Endothelial cell of umbilical vein (primary cell): ENCODE results near the gene EIF2A. TPM values are rescaled to one million over a fixed set of nuclear protein-coding genes. Genes with fewer than 3 reads are reported as not detected.

ENCODE experiments used
- BruUV-seq: library from RNA; stranded (reverse); fragments of 400-500 nt; replicated peaks from 2 replicates; lab custom pipeline; 2021; lab: Mats Ljungman, UMichigan
- CTCF ChIA-PET: fragments of 300-600, 350-600 bp; sonication (Branson Sonifier 250); formaldehyde crosslinking; loops from one replicate; lab custom pipeline; 2021; ENCODE audit warnings: antibody characterized with exemption, inconsistent platforms; lab: Charles Lee
- POLR2A ChIA-PET: fragments of 300-600, 350-600 bp; sonication (Branson Sonifier 250); formaldehyde crosslinking; loops from one replicate; lab custom pipeline; 2021; ENCODE audit warnings: antibody characterized with exemption, inconsistent platforms; lab: Charles Lee
- DNase-seq: peaks from one replicate; pipeline ENCODE4 v3.0.0-alpha.2; 2011; ENCODE audit warnings: low read depth, low spot score
- FAIRE-seq: peaks from 2 replicates; lab custom pipeline; 2011; peaks lifted over from hg19 to GRCh38; lab: Jason Lieb, UNC
- H2AFZ ChIP-seq: 2 replicates; pipeline ENCODE4 v1.6.0; 2012; ENCODE audit warnings: low read depth, low read length, control low read depth, inconsistent platforms
- H3K27ac ChIP-seq: 2 replicates; pipeline ENCODE4 v1.5.1; 2011; ENCODE audit warnings: low read depth, mild to moderate bottlenecking, control low read depth, low read length, moderate library complexity; ENCODE audit not compliant: insufficient read depth
- H3K27me3 ChIP-seq, 2 experiments: 2 replicates each; pipeline versions ENCODE4 v1.6.0 to v1.6.1; 2011; ENCODE audit warnings: low read length in 2 of 2, mixed read lengths in 1 of 2; ENCODE audit not compliant: control insufficient read depth in 2 of 2, insufficient read depth in 2 of 2
- H3K36me3 ChIP-seq, 2 experiments: 2 replicates in 1 of 2; 3 replicates in 1 of 2; pipeline ENCODE4 v1.5.1; 2011; ENCODE audit warnings: low read length in 2 of 2, mild to moderate bottlenecking in 1 of 2, moderate library complexity in 1 of 2; ENCODE audit not compliant: control insufficient read depth in 2 of 2, insufficient read depth in 2 of 2; ENCODE audit errors: extremely low read depth in 1 of 2
- H3K4me1 ChIP-seq: 3 replicates; pipeline ENCODE4 v1.5.1; 2011; ENCODE audit warnings: mild to moderate bottlenecking, low read length; ENCODE audit not compliant: control insufficient read depth, insufficient read depth; ENCODE audit errors: extremely low read depth
- H3K4me2 ChIP-seq: 2 replicates; pipeline ENCODE4 v1.6.1; 2011; ENCODE audit warnings: low read length, control low read depth, mixed read lengths; ENCODE audit not compliant: insufficient read depth
- H3K4me3 ChIP-seq, 3 experiments: fragments of 200-600 bp in 1 of 3; sonication (generic), shearing (Covaris generic) in 1 of 3; replicated peaks in 1 of 3; 2 replicates each; pipeline ENCODE4 v1.5.1; 2011 to 2016; ENCODE audit warnings: control low read depth in 3 of 3, low read length in 3 of 3, mild to moderate bottlenecking in 2 of 3, inconsistent platforms in 1 of 3, low read depth in 1 of 3, moderate library complexity in 1 of 3; ENCODE audit not compliant: insufficient read depth in 1 of 3
- H3K79me2 ChIP-seq: 2 replicates; pipeline ENCODE4 v1.6.0; 2012; ENCODE audit warnings: low read length, inconsistent platforms; ENCODE audit not compliant: control insufficient read depth, insufficient read depth
- H3K9ac ChIP-seq: replicated peaks from 2 replicates; pipeline ENCODE3; 2011; ENCODE audit warnings: low read length, control low read depth; ENCODE audit not compliant: insufficient read depth; ENCODE audit errors: extremely low read depth
- H3K9me1 ChIP-seq: replicated peaks from 3 replicates; pipeline ENCODE4 v1.6.0; 2011; ENCODE audit warnings: mild to moderate bottlenecking, low read length; ENCODE audit not compliant: control insufficient read depth, insufficient read depth; ENCODE audit errors: extremely low read depth
- H3K9me3 ChIP-seq: replicated peaks from 2 replicates; pipeline ENCODE4 v1.5.1; 2012; ENCODE audit warnings: low read length, inconsistent platforms; ENCODE audit not compliant: control insufficient read depth, insufficient read depth
- H4K20me1 ChIP-seq: replicated peaks from 2 replicates; pipeline ENCODE3; 2011; ENCODE audit warnings: mild to moderate bottlenecking, low read length; ENCODE audit not compliant: control insufficient read depth, insufficient read depth; ENCODE audit errors: extremely low read depth
- EZH2 ChIP-seq: IDR thresholded peaks from 2 replicates; pipeline ENCODE4 v1.6.1; 2012; ENCODE audit warnings: borderline replicate concordance, low read depth, mild to moderate bottlenecking, moderate library complexity, low read length, inconsistent platforms; ENCODE audit not compliant: severe bottlenecking
- FOS ChIP-seq: IDR thresholded peaks from 2 replicates; pipeline ENCODE4 v1.6.1; 2011; ENCODE audit warnings: mild to moderate bottlenecking, low read length, moderate library complexity, borderline replicate concordance; ENCODE audit not compliant: insufficient read depth
- GATA2 ChIP-seq: IDR thresholded peaks from 2 replicates; pipeline ENCODE4 v1.7.0; 2011; ENCODE audit warnings: low read depth, mild to moderate bottlenecking, moderate library complexity, mixed read lengths, low read length; ENCODE audit not compliant: insufficient read length, insufficient read depth
- JUN ChIP-seq: IDR thresholded peaks from 2 replicates; pipeline ENCODE4 v1.6.1; 2011; ENCODE audit warnings: borderline replicate concordance, low read depth; ENCODE audit not compliant: insufficient read length, insufficient read depth
- MYC ChIP-seq: IDR thresholded peaks from one replicate; pipeline ENCODE4 v1.6.1; 2011; ENCODE audit warnings: mild to moderate bottlenecking, low read depth, low read length
- POLR2A ChIP-seq: IDR thresholded peaks from 2 replicates; pipeline ENCODE4 v1.6.1; 2012; ENCODE audit warnings: low read depth, mild to moderate bottlenecking, control low read depth, low read length
- POLR2AphosphoS5 ChIP-seq: IDR thresholded peaks from 2 replicates; pipeline ENCODE4 v1.6.1; 2012; ENCODE audit warnings: low read depth, mild to moderate bottlenecking, control low read depth, low read length, moderate library complexity; ENCODE audit not compliant: insufficient read depth
- dilution Hi-C: fragments of 300-500 bp; cut with MboI; formaldehyde crosslinking; loops from one replicate; pipeline ENCODE4 v1.15.0; 2019; ENCODE audit warnings: low sequenced_read_pairs; ENCODE audit not compliant: extremely low pct_ligation_motif_present
- intact Hi-C: fragments of 100-400 bp; cut with micrococcal nuclease; formaldehyde crosslinking; loops from one replicate; pipeline ENCODE4 v1.10.0; 2022
- polyA plus RNA-seq, 4 experiments: library from polyadenylated mRNA; depleted of rRNA in 3 of 4; stranded (reverse) in 3 of 4; unstranded in 1 of 4; fragments of >200 nt; gene quantifications; 2 replicates each; pipeline versions ENCODE4 v1.2.1 to v1.2.3, GENCODE V29; 2011 to 2012; ENCODE audit warnings: missing spikeins in 1 of 4
- total RNA-seq: library from RNA; stranded (reverse); gene quantifications from 2 replicates; pipeline ENCODE4 v1.2.3, GENCODE V29; 2021
- TF ChIP-seq, protein P1 (sequence below), 2 donors: IDR thresholded peaks; 1 replicate in 1 of 2; 2 replicates in 1 of 2; pipeline ENCODE4 v1.5.1; 2011; ENCODE audit warnings: low read length in 2 of 2, mild to moderate bottlenecking in 2 of 2, moderate library complexity in 2 of 2, control low read depth in 1 of 2, inconsistent platforms in 1 of 2, low read depth in 1 of 2; ENCODE audit not compliant: insufficient read depth in 1 of 2; ENCODE audit errors: extremely low read depth in 1 of 2
- TF ChIP-seq, protein P2 (sequence below): IDR thresholded peaks from 2 replicates; pipeline ENCODE4 v1.6.1; 2011; ENCODE audit not compliant: insufficient read depth, insufficient read length

The EIF2A gene
- total and polyA plus RNA-seq, 2 donors (not counting 3 experiments of a cell fraction or from before 2014, with no cell fraction given): 85.2 to 97.6 TPM

DNA sequence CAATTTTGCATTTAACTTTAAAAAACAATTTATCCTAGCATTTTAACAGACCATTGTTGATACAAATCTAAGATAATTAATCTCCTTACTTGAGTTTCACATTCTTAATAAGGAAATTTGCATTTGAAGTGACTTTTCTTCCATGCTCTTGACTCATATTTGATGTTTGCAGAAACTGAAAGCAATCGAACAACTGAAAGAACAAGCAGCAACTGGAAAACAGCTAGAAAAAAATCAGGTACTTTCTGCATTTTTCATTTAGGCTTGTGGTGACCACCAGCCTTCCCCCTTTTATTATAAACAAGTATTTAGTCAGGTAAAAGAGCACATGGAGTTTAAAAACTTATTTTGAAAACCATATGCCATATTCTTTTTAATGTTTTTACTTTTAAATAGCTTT, 36.4 kb downstream of the EIF2A start:
- ChIA-PET CTCF (no interaction called here), POLR2A (no interaction called here)
- TF ChIP-seq GATA2 (no peak), MYC (no peak), JUN (no peak), POLR2AphosphoS5 (no peak), EZH2 (no peak), POLR2A (no peak), FOS (no peak)
- TF ChIP-seq, protein P1, sequence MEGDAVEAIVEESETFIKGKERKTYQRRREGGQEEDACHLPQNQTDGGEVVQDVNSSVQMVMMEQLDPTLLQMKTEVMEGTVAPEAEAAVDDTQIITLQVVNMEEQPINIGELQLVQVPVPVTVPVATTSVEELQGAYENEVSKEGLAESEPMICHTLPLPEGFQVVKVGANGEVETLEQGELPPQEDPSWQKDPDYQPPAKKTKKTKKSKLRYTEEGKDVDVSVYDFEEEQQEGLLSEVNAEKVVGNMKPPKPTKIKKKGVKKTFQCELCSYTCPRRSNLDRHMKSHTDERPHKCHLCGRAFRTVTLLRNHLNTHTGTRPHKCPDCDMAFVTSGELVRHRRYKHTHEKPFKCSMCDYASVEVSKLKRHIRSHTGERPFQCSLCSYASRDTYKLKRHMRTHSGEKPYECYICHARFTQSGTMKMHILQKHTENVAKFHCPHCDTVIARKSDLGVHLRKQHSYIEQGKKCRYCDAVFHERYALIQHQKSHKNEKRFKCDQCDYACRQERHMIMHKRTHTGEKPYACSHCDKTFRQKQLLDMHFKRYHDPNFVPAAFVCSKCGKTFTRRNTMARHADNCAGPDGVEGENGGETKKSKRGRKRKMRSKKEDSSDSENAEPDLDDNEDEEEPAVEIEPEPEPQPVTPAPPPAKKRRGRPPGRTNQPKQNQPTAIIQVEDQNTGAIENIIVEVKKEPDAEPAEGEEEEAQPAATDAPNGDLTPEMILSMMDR (IDR thresholded peaks at IDR 0.05; ENCODE audit: extremely low read depth in 1 of 2, insufficient read depth in 1 of 2, low read depth in 1 of 2, low read length in 2 of 2): no peak
- TF ChIP-seq, protein P2, sequence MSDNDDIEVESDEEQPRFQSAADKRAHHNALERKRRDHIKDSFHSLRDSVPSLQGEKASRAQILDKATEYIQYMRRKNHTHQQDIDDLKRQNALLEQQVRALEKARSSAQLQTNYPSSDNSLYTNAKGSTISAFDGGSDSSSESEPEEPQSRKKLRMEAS: no peak
- BruUV-seq: no TSS peak
- intact Hi-C loops: no loop called here
- H3K4me3 ChIP-seq: no peak overlapping the region
- no peak for DNase-seq
- no peaks in the 10 kb centered on the region for H3K79me2 ChIP-seq
- no peak for FAIRE-seq
- H3K9me1 ChIP-seq: no peaks in the 10 kb centered on the region
- no peaks in the 10 kb centered on the region for H3K4me1 ChIP-seq
- no peaks in the 10 kb centered on the region for H3K9me3 ChIP-seq
- no peaks in the 10 kb centered on the region for H4K20me1 ChIP-seq
- dilution Hi-C loops: no loop called here
- peaks cover 2 to 20% of the 10 kb centered on the region in 2 experiments for H3K36me3 ChIP-seq
- no peak overlapping the region for H3K27ac ChIP-seq
- no peak overlapping the region for H3K9ac ChIP-seq
- H3K27me3 ChIP-seq: no peaks in the 10 kb centered on the region
- no peak overlapping the region for H3K4me2 ChIP-seq
- H2AFZ ChIP-seq: no peak overlapping the region
